Ovary (tissue), 9 donors: Measurements from ENCODE around the gene TBCK. TPM values are rescaled to one million over a fixed set of nuclear protein-coding genes. Genes with fewer than 3 reads are reported as not detected.

Source experiments
- DNase-seq, 5 donors: peaks; one replicate each; pipeline ENCODE4 v3.0.0-alpha.2; 2019 to 2020
- H3K27ac ChIP-seq, 2 donors: fragments of 200-600 bp; one replicate each; pipeline versions ENCODE4 v1.5.1 to v1.8.0; 2019 to 2022
- H3K27me3 ChIP-seq: fragments of 200-600 bp; one replicate; pipeline ENCODE4 v1.8.0; 2022
- H3K36me3 ChIP-seq: fragments of 200-600 bp; sonication (generic); one replicate; pipeline ENCODE4 v1.5.1; 2019
- H3K4me1 ChIP-seq: one replicate; pipeline ENCODE4 v1.8.1; 2013; ENCODE audit warnings: mild to moderate bottlenecking, moderate library complexity; ENCODE audit not compliant: insufficient read depth
- H3K4me3 ChIP-seq: fragments of 200-600 bp; sonication (generic); one replicate; pipeline ENCODE4 v1.5.1; 2017
- H3K9me3 ChIP-seq, 2 donors: fragments of 200-600 bp in 1 of 2; sonication (generic) in 1 of 2; one replicate each; pipeline versions ENCODE4 v1.5.1 to v1.8.1; 2013 to 2019; ENCODE audit warnings: mild to moderate bottlenecking in 1 of 2, moderate library complexity in 1 of 2
- CTCF ChIP-seq, 3 donors: fragments of 450-650 bp in 2 of 3; fragments of 200-600 bp in 1 of 3; IDR thresholded peaks; one replicate each; pipeline versions ENCODE4 v1.5.1 to v1.8.0; 2016 to 2022; ENCODE audit warnings: antibody characterized with exemption in 3 of 3, mild to moderate bottlenecking in 1 of 3
- EP300 ChIP-seq: sonication (generic); formaldehyde crosslinking; IDR thresholded peaks from one replicate; pipeline ENCODE4 v1.6.1; 2017; ENCODE audit warnings: antibody characterized with exemption
- POLR2A ChIP-seq: fragments of 450-650 bp; IDR thresholded peaks from one replicate; pipeline ENCODE4 v1.6.1; 2017; ENCODE audit warnings: antibody characterized with exemption, mild to moderate bottlenecking, moderate library complexity
- WGBS, 3 donors: extraction: QIAGEN DNeasy Blood & Tissue Kit in 1 of 3; methylation state at CpG; one replicate each; pipeline versions ENCODE4 v1.1.5 to v1.1.7; 2013 to 2017; 5-methylcytosine and 5-hydroxymethylcytosine counted together
- intact Hi-C, 4 donors: fragments of 100-400 bp; cut with DNase I; formaldehyde crosslinking; loops; one replicate each; pipeline versions ENCODE4 v1.11.0 to v1.15.1; 2022 to 2023
- polyA plus RNA-seq, 2 donors: library from polyadenylated mRNA; stranded (reverse); fragments of 200-250 nt in 1 of 2; fragments of 350-450 nt in 1 of 2; fragmentation: Illumina TruSeq in 1 of 2; extraction: RNeasy Lipid Tissue Mini Kit (QIAGEN cat#74804) in 1 of 2; gene quantifications; one replicate each; pipeline ENCODE4 v1.2.3, GENCODE V29; 2013 to 2014
- total RNA-seq, 7 donors: library from RNA; depleted of rRNA in 2 of 7; stranded (reverse); fragments of >200 nt in 2 of 7; fragmentation: NEBNext Ultra II Directional in 3 of 7; extraction: Animal tissue kit (Norgen Biotek cat#: 25700) in 3 of 7; gene quantifications; one replicate each; pipeline versions ENCODE4 v1.1.0 to v1.2.4, GENCODE V29; 2016 to 2023
- donor health status: DM: no; HTN: no; CAD: no; lungs with moderate emphysema.
- donor health status: DM: no; HTN: no; CAD: no.
- donor health status: Bipolar disorder and iron deficiency.
- donor health status: DM: yes; HTN: yes; CAD: no.
- donor health status: DM: no; HTN: no; CAD: no.
- donor health status: DM: yes; HTN: yes; CAD: no.

Gene TBCK
- total and polyA plus RNA-seq, 9 donors: 13.6 to 50.1 (median 39.1) TPM

GRCh38 chr4:106355193-106355592 lies 39.2 kb upstream of the TBCK start:
- no peak for TF ChIP-seq POLR2A
- TF ChIP-seq CTCF (IDR thresholded peaks at IDR 0.05): no peak
- no peak for TF ChIP-seq EP300
- no peaks in the 10 kb centered on the region for H3K27me3 ChIP-seq
- H3K27ac ChIP-seq: no peak overlapping the region
- no peaks in the 10 kb centered on the region for H3K36me3 ChIP-seq
- 23 to 41% (median 28%) methylated on average over 4 of the region's 4 CpGs for WGBS, 3 donors
- intact Hi-C loops: no loop called here
- no peak overlapping the region for H3K4me3 ChIP-seq
- H3K4me1 ChIP-seq: no peaks in the 10 kb centered on the region
- DNase-seq: peak in 4 of 5 donors; percentile 13 to 31 (median 25)
- H3K9me3 ChIP-seq: no peaks in the 10 kb centered on the region

GRCh38 chr4:106353786-106354185 lies 37.8 kb upstream of the TBCK start:
- Histone ChIP-seq H3K4me1 (no peaks in the 10 kb centered on the region), H3K4me3 (no peak overlapping the region), H3K36me3 (no peaks in the 10 kb centered on the region), H3K27me3 (no peaks in the 10 kb centered on the region), H3K27ac (no peak overlapping the region), H3K9me3 (no peaks in the 10 kb centered on the region)
- WGBS, 3 donors: 96 to 100% (median 98%) methylated on average over 1 of the region's 1 CpG
- DNase-seq: no peak
- TF ChIP-seq EP300 (no peak), CTCF (IDR thresholded peaks at IDR 0.05) (no peak), POLR2A (no peak)
- intact Hi-C loops: no loop called here

GRCh38 chr4:106351016-106351415 lies 35.0 kb upstream of the TBCK start:
- DNase-seq: no peak
- intact Hi-C loops: no loop called here
- H3K9me3 ChIP-seq: no peaks in the 10 kb centered on the region
- no peak overlapping the region for H3K27ac ChIP-seq
- TF ChIP-seq CTCF (IDR thresholded peaks at IDR 0.05) (no peak), POLR2A (no peak), EP300 (no peak)
- no peaks in the 10 kb centered on the region for H3K4me1 ChIP-seq
- H3K36me3 ChIP-seq: no peaks in the 10 kb centered on the region
- no peaks in the 10 kb centered on the region for H3K27me3 ChIP-seq
- H3K4me3 ChIP-seq: no peak overlapping the region

GRCh38 chr4:106347167-106347566 lies 31.2 kb upstream of the TBCK start:
- no peaks in the 10 kb centered on the region for H3K27me3 ChIP-seq
- H3K4me1 ChIP-seq: peaks cover 2% of the 10 kb centered on the region
- TF ChIP-seq POLR2A (no peak), CTCF (IDR thresholded peaks at IDR 0.05) (no peak), EP300 (no peak)
- no peak overlapping the region for H3K27ac ChIP-seq
- DNase-seq: no peak
- no peaks in the 10 kb centered on the region for H3K36me3 ChIP-seq
- intact Hi-C loops: no loop called here
- H3K9me3 ChIP-seq: no peaks in the 10 kb centered on the region
- WGBS, 3 donors: 80 to 91% (median 80%) methylated on average over 1 of the region's 1 CpG
- no peak overlapping the region for H3K4me3 ChIP-seq

GRCh38 chr4:106344647-106344970 lies 28.6 kb upstream of the TBCK start:
- Histone ChIP-seq H3K27ac (no peak overlapping the region), H3K27me3 (no peaks in the 10 kb centered on the region), H3K4me3 (no peak overlapping the region), H3K9me3 (no peaks in the 10 kb centered on the region), H3K36me3 (no peaks in the 10 kb centered on the region), H3K4me1 (peaks cover 2% of the 10 kb centered on the region)
- no peak for TF ChIP-seq CTCF (IDR thresholded peaks at IDR 0.05)
- TF ChIP-seq POLR2A: no peak
- no peak for TF ChIP-seq EP300
- WGBS, 3 donors: 59 to 62% (median 60%) methylated on average over 1 of the region's 1 CpG
- intact Hi-C loops: no loop called here
- no peak for DNase-seq
